Smooth muscle cell of the pulmonary artery (primary cell): Measurements from ENCODE around the gene FAM13B. TPM values are rescaled to one million over a fixed set of nuclear protein-coding genes. Genes with fewer than 3 reads are reported as not detected.

ENCODE experiments used
- total RNA-seq: library from RNA; depleted of rRNA; stranded (reverse); fragments of >200 nt; gene quantifications from 2 replicates; pipeline ENCODE4 v1.2.3, GENCODE V29; 2014

FAM13B gene
- total RNA-seq: 15.2 and 18.5 TPM in 2 replicates

GRCh38 chr5:138032572-138033385 is at the start of gene FAM13B:
TSS of gene FAM13B (minus strand) at chr5:138033079. CDS start at chr5:138019111, 13,968 bp downstream.

GRCh38 chr5:137888863-137889759 is 143.8 kb downstream of the FAM13B start, which contains the start of gene PKD2L2:
TSS of gene PKD2L2 (plus strand) at chr5:137889457. CDS start at chr5:137889492, 35 bp downstream.

Other genes starting within 250 kb of the FAM13B start
- not detected in 2 replicates for gene MYOT, start 165.2 kb downstream of the FAM13B start, total RNA-seq
- not detected in 2 replicates for gene PKD2L2, start 143.6 kb downstream of the FAM13B start, total RNA-seq
- not detected in 2 replicates for gene WNT8A, start 51.0 kb upstream of the FAM13B start, total RNA-seq
- 2.5 and 2.7 TPM in 2 replicates for gene NME5, start 106.3 kb upstream of the FAM13B start, total RNA-seq
- gene BRD8, start 145.6 kb upstream of the FAM13B start, total RNA-seq: 29.1 and 38.6 TPM in 2 replicates
- 8.9 and 21.6 TPM in 2 replicates for gene KIF20A, start 146.0 kb upstream of the FAM13B start, total RNA-seq
- gene CDC23, start 180.2 kb upstream of the FAM13B start, total RNA-seq: 19.5 and 21.6 TPM in 2 replicates
- gene GFRA3, start 241.5 kb upstream of the FAM13B start, total RNA-seq: 0.03 TPM in 1 of 2 replicates, not detected in the other